NCI-H446 (cell line): ENCODE results near the gene KCNN3.
A peak's percentile ranks its signal among the peaks of the same experiment; 100 is the strongest.

Source experiments
- DNase-seq, 2 experiments: peaks; one replicate each; lab custom pipeline; 2025; lab: John Stamatoyannopoulos, UW

KCNN3 gene

DNA sequence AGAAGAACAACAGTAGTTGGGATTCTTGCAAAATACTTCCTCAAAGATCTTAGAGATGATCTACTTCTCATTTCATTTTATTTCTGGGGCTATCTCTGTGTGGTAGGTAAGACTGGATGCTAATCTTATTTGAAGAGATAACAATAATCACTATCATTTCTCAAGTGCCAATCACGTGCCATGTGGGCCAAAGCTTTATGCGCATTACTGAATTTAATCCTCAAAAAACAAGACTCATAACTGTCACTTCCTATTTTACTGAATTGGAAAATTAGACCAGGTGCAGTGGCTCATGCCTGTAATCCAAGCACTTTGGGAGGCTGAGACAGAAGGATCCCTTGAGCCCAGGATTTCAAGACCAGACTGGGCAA lies 121.7 kb downstream of the KCNN3 start:
- no peak for DNase-seq

DNA sequence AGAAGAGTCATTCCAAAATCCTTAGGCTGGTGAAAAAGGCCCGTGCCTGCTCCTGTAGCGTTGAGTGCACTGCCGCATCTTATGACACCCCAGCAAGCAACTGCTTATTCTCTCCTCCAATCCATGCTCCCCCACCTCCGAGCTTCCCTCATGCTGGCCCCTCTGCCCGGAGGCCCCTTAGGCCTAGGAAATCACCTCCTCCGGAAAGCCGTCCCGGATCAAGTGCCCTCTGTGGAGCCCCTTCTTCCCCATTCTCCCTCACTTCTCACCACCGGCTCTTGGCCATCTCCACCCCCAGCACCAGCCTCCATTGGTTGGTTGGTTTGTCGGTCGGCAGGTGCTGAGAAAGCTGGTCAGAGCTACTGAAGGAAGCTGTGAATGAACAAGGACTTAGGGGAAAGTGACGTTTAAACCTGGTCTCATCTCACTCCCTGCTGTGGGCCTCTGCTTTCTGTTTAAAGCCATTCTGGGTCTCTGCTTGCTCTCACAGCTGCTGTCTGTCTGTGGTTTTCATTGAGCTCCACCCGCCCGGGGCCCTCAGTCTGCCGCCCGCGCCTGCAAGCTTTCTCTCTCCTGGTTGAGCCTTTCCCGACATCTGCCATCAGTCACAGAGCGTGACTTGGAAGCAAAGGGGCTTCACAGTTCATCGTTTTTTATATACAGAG lies 122.2 kb downstream of the KCNN3 start:
- DNase-seq, result no peak

- no peak for DNase-seq
Observed at GRCh38 chr1:154747380-154747739, 122.7 kb downstream of the KCNN3 start.

DNA sequence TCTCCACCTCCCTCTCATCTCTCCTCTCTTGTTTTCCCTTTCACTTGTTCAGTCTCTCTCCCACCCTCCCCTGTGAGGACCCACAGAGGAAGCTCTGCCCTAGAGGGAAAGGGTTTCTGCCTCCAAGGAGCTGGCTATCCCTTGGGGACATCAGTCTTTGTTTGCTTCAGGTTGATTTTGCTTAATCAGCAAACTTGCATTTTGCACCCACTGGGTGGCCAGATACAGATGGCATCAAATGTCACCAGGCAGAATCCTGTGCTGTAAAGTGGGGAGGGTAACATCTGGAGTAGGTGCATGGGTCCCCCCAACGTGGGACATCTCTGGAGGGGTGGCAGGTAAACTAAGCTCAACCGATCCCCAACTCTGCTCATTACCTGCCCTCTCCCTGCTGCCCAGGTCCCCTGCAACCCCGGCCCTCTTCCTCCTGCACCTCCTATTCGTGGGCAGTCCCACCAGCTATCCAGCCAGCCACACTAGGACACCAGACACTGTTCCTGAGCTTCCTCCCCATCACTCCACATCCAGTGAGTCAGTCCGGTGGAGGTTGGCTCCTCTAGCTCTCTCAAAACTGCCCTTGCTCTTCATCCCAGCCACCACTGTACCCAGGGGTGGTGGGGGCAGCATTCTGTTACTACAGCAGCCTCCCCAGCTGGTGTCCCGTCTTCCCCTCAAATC lies 123.3 kb downstream of the KCNN3 start:
- DNase-seq, result no peak

DNA sequence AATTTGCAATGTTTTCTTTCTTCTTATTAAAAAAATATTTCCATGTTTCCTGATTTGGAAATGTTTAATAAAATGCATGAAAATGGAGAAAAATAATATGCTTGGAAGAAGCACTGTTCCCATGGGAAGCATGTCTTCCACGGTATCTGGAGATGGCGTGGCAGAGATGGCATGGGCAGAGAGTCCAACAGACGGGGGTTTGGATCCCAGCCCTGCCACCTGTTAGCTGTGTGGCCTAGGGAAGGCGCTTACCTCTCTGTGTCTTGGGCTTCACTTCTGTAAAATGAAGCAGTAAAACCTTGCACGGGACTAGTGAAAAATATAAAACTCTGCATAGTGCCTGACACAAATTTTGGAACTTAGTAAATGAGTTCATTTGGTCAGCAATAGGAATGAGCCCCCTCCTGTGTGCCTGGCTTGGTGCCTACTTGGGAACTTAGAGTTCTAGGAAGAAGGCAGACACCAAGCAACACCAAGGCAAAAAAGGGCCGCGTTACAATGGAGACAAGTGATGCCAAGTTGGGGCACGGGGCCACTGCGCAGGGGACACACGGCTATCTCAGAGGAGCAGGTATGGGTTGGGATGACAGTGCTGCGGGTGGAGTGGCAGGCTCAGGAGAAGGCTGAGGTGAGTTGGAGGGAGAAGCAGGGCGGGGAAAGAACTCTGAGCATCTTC lies 124.2 kb downstream of the KCNN3 start:
- DNase-seq, result no peak

- no peak for DNase-seq
Observed at GRCh38 chr1:154745286-154745731, 124.8 kb downstream of the KCNN3 start.

DNA sequence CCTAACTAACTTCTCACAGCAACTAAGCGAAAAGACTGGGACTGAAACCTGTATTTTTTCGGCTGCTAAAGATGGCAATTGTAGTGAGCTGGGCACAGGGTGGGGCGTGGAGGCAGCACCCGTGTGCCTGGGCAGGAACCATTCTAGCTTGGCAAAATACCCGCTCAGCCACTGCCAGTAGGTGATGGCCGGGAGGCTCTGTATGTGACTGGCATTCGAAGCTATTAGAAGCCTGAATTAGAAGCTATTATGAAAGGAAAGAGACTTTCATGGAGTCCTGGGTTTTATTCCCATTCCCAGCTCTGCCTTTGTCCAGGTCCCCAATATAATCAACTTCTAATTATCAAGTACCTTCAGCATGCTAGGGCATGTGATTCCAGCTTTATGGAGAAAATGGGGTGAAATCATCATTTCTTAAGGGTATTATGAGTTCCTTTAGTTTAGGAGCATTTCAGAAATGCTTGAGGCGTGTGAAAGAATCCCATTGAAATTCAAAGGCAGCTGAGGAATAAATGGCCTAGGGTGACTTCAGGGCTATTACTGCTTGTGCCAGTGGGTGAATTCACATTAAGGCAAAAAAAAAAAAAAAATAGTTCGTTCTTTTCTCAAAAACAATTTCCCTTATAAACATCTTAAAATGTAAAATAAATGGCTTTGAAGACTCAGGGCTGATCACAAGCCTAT lies 125.6 kb downstream of the KCNN3 start:
- no peak for DNase-seq

- DNase-seq, result no peak
Observed at GRCh38 chr1:154743526-154744036, 126.5 kb downstream of the KCNN3 start.

DNA sequence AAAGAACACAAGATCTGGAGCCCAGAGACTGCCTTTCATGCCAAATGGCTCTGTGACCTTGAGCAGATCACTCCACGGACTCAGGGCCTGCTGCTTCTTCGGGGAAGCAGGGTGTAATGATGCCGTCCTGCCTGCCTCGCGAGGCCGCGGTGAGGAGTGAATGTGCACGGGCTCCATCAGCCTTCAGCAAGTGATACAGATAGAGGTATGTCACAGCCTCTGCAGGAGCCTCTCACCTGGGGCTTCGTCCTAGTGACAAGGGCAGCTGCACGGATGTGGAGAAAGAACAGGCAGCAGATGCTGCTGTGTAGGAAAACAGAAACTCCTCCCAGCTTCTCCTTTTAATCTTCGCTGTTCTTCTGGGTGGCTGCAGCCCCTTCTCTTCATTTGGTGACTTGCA lies 127.5 kb downstream of the KCNN3 start:
- DNase-seq, result no peak

GRCh38 chr1:154741741-154742495 lies 128.2 kb downstream of the KCNN3 start:
- no peak for DNase-seq

DNA sequence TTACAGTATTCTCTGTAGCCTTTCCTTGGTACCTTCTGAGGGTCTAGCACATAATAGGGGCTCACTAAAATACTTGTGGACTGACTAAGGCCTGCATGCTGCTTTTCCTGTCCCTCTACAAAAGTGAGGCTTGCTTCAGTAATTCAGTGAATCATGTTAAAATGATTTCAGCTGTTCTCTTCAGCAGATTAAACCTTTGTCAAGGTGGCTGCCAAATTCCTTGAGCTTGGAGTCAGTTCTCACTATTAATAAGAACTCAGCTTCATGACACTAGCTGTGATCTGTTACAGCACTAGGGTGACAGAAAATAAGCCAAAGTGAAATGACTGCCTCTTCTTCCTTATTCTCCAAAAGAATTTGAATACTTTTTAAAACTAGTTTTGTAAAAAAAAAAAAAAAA lies 128.8 kb downstream of the KCNN3 start:
- no peak for DNase-seq

DNA sequence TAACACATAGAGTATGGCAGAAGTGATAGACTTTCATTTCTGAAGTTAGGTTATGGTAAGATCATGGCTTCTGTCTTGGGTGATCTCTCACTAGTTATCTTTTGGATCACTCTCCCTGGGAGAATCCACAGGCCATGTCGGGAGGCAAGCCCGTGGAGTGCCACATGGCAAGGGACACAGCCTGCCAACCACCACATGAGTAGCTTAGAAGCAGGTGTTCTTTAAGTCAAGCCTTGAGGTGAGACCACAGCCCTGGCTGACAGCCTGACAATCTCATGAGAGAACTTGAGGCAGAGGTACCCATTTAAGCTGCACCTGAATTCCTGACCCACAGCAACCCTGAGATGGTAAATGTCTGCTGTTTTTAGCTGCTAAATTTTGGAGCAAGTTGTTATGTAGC lies 130.4 kb downstream of the KCNN3 start:
- DNase-seq, result no peak

DNA sequence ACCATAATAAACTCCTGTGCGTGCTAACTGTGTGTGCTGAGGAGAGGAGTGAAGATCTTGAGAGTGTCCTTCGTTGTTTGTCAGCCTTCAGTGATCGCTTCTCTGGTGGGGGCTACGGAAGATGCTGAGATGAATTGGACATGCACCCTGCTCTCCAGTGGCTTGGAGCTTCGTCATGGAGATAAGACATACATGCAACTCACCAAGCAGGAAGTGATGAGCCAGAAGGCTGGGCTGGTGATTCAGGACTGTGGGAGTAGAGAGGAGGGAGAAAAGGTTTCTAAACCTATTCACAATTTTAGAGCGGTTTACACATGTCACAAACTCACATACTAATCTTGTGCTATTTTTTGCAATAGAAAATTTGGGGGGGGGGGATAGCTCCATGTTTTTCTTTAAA lies 133.2 kb downstream of the KCNN3 start:
- DNase-seq, result no peak

DNA sequence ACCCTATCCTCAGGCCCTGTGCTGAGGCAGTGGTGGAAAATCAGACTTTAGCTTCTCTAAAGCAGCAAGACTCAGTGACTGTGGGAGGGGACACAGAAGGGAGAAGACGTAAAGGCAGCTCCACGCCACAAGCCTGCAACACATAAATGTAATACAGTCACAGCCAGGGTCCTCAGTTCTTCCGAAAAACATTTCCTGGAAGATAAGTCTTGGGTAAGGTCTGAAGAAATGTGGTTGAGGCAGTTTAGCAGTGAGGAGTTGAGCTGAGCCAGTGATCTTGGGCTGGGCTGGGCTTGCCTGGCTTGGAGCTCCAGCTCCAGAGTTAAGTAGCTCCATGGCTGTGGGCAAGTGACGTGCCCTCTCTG lies 134.3 kb downstream of the KCNN3 start:
- no peak for DNase-seq

- no peak for DNase-seq
Observed at GRCh38 chr1:154735061-154735803, 134.8 kb downstream of the KCNN3 start.

DNA sequence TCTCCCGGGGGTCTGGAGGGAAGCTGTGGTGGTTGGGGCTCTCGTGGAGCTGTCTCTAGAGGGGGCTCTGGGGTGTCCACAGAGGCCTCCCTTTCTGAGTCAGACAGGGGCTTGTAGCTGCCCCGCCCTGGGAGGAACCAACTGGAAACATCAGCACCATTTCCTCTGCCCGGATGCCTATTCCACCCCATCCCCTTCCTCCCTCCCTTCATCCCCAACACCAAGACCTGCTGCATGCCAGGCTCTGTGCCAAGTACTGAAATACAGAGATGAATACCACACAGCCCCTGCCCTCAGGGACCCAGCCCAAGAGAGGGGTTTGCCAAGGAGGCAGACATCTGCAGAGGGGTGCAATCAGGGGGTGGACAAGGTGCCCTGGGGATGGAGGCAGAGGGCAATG lies 136.5 kb downstream of the KCNN3 start:
- DNase-seq, result no peak

DNA sequence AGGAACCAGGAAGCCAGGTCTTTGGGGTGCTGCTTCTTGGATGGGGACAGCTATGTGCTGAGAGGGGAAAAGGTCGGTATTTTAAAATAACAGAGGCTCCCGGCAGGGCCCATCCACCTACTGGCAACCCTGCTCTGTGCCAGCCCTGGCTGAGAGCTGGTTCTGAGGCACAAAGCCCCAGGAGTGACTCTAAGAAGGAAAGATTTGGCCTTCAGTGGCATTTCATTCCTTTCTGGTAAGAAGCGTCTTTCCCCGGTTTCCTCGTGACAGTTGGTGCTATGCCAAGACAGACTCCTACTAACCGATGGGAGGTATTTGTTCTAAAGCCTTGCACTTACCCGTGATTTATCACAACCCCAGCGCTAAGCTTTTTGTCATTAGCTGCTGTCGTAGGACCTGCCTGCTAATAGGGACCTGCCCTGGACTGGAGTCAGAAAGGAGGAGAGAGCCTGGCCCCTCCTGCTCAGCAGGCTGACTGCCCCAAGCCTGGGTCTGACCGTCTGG lies 139.0 kb downstream of the KCNN3 start:
- peak in 1 of 2 experiments; percentile 14 for DNase-seq

DNA sequence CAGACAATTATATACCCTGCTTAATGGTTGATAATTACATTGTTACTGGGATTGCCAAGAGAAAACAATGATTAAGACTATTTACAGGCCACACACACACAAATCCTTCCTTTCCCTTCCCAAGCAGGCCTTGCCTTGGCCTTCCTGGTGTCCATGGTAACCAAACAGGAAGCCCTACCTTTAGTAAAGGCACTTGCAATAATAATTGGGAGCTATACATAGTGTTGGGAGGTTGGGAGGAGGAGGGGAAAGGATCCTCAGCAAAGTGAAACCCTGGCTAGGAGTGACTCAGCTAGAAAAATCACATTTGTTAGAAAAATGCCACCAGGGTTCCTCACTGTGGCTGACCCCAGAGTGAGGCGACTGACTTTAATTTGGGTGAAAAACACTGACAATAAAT lies 139.8 kb downstream of the KCNN3 start:
- DNase-seq, result no peak

DNA sequence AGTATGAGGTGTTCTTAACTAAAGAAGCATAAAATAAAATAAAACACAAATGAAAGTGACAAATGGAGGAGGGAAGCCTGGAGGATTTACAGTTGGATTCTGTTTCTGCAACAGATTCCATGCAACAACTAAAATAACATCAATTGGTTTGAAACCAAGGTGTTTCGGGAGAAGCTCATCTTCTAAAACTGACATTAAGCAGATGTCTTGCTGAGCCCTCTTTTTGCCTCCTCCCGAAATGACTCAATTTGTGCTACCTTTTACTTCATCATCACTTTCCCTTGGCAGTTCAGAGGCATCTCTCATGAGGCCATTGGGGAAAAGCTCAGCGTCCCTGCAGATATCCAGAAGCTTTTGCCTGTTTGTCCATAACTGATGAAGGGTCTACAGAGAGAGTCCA lies 140.5 kb downstream of the KCNN3 start:
- no peak for DNase-seq

DNA sequence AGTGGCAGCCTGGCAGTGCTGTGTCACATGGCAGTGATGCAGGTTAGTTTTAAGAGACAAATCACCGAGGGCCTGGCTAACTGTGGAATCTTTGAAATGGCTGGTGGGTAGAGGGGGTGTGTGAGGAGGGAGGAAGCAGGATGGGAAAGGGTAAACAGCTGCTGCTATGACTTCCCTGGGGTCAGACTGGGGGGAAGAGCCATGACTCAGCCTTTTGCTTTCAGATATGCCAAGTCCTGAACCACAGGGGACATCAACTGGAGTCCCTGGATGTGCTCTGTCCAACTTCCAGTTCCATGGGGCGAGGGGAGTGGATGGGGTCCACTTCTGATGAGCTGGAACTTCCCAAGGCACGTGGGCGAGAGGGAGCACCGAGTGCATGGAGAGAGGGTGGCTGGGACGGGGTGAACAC lies 141.0 kb downstream of the KCNN3 start:
- no peak for DNase-seq
